ENCODE measurements around the gene EPHA7. TPM values are rescaled to one million over a fixed set of nuclear protein-coding genes. Genes with fewer than 3 reads are reported as not detected.

The EPHA7 gene
- not detected in 2 replicates for total RNA-seq (2014; rRNA removed; shearing (Covaris generic))

DNA sequence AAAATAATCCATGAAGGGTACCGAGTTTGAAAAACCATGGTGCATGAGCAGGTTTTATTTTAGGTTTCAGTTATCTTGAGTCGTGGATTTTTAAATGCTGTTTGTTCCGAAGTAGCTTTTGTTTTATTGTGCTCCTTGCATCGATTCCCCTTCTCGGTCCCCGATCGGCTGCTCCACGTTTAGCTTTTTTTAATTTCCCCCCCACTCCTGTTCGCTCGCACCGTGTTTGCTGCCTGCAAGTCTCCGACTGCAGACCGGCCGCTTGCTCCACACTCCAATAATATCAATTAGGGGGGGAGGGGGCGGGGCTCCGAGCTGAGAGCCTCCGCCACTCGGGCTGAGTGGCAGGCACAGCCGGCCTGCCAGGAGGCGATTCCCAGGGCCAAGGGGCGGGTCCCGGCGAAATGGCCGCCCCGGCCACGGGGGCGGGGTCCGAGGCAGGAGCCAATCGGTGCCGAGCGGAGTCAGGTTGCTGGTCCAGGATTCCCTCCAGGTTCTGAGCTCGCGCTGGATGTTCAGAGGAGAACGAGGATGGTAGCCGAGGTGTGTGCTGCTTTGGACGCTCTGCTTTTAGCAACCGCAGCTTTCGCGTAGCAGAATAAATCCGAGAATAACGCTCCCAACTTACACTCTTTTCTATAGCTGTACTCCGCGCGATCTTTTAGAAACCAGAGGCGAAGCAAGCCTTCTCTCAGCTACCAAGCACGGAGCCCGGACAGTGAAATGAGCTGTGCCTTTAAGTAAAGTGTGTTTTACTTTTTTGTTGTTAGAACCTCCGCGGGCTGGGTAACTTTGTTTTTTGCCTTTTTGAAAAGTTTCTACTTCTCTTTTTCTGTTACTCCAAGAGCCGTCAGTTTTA is at the start of gene EPHA7:
Gene EPHA7, minus strand, starts transcription at position 256 of the 859 bp plus-strand sequence. Its CDS starts 218 bp downstream, at position 38.
- Histone ChIP-seq H3K27ac (no peak within 1 kb of the TSS), H3K9me3 (replicated peaks) (no peaks in the 10 kb centered on the region), H3K4me1 (replicated peaks) (peaks cover 14% of the 10 kb centered on the region), H3K36me3 (no peaks in the 10 kb centered on the region), H3K4me3 (no peak within 1 kb of the TSS), H3K27me3 (replicated peaks) (peaks cover 56% of the 10 kb centered on the region)
- peak; percentile 36 to 56 for DNase-seq (ENCODE audit: low read depth in 1 of 2, low spot score in 2 of 2)

DNA sequence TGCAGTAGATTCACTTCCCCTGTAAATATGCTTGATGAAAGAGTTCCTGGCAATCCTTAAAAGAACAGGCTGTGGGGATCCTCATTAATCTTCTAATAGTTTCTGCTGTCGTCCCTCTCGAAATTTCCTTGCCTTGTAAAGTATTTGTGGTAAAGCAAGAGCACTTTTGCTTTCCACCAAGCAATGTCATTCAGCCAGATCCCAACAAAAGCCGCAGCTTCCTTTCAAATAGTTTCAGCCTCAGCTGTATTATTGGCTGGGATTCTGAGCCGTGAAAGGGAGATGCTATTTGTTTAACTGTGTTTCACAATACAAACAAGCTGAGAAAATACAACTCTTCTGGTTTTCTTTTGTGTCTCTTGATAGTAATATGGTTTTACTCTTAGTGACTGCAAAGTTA is 48.9 kb upstream of the EPHA7 start:
- no peaks in the 10 kb centered on the region for H3K27me3 ChIP-seq (replicated peaks)
- DNase-seq (ENCODE audit: low read depth in 1 of 2, low spot score in 2 of 2), result no peak
- no peaks in the 10 kb centered on the region for H3K9me3 ChIP-seq (replicated peaks)
- no peaks in the 10 kb centered on the region for H3K36me3 ChIP-seq
- no peak overlapping the region for H3K4me3 ChIP-seq
- no peak overlapping the region for H3K27ac ChIP-seq
- no peaks in the 10 kb centered on the region for H3K4me1 ChIP-seq (replicated peaks)

DNA sequence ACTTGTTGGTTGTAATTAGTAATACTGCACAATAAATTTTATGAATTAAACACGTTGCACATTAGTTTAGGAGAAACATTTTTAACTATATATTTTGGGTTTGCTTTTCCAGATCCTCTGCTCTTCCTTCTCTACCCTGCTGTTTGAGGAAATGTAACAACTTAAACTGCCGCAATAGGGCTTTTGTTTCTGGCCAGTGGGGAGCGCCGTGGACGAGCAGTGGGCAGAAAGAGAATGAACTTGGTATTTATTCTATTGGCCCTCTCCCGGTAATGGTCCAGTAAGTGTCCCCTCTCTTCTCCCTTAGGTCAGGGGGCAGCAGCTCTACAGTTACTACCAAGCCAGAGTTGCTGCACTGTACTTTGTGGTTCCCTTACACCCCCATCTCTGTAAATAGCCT is 35.2 kb upstream of the EPHA7 start:
- DNase-seq (ENCODE audit: low read depth in 1 of 2, low spot score in 2 of 2), result no peak

DNA sequence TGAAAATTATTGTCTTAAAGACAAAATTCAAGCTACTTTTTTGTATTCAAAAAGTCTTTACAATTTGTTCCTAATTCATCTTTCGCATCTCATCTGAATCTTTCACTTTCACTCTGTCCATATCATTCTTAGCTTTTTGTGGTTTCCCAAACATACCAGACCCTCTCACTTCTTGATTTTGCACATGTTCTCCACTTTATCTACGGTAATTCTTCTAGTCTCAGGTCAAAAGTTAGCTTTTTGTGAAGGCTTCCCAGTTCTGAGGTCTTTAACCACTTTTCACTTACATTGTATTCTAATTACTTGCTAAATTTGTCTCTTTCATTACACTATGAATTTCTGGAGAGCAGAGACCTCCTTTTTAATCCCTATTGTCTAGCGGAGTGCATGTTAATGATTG is 34.6 kb upstream of the EPHA7 start:
- H3K36me3 ChIP-seq, result no peaks in the 10 kb centered on the region
- H3K9me3 ChIP-seq (replicated peaks), result no peaks in the 10 kb centered on the region
- H3K27me3 ChIP-seq (replicated peaks), result no peaks in the 10 kb centered on the region
- DNase-seq (ENCODE audit: low read depth in 1 of 2, low spot score in 2 of 2), result no peak
- H3K4me3 ChIP-seq, result no peak overlapping the region
- H3K27ac ChIP-seq, result no peak overlapping the region
- no peaks in the 10 kb centered on the region for H3K4me1 ChIP-seq (replicated peaks)

More for the DNA sequence above, 35.2 kb upstream of the EPHA7 start:
- H3K4me3 ChIP-seq, result no peak overlapping the region
- no peaks in the 10 kb centered on the region for H3K9me3 ChIP-seq (replicated peaks)
- H3K27me3 ChIP-seq (replicated peaks), result no peaks in the 10 kb centered on the region
- no peak overlapping the region for H3K27ac ChIP-seq
- no peaks in the 10 kb centered on the region for H3K36me3 ChIP-seq
- H3K4me1 ChIP-seq (replicated peaks), result no peaks in the 10 kb centered on the region

DNA sequence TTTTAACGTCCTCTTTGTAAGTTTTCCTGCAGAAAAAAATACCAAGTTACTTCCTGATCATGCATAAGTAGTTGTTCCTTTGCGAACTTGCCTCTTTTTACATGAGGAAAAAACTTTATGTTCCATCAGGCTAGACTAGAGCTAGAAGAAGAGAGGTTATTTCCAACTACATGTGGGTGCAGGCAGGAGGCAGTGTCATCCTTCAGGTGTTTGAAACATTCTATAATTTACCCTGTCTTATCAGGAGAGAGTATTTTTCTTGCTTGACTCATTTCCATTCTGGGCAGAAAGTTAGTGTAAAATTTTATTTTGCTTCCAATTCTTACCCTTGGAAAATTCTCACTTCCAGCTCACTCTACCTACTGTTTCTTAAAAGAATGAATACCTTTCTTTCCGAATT is 28.5 kb upstream of the EPHA7 start:
- DNase-seq (ENCODE audit: low read depth in 1 of 2, low spot score in 2 of 2), result no peak
- Histone ChIP-seq H3K36me3 (no peaks in the 10 kb centered on the region), H3K27ac (no peak overlapping the region), H3K9me3 (replicated peaks) (no peaks in the 10 kb centered on the region), H3K4me1 (replicated peaks) (no peaks in the 10 kb centered on the region), H3K27me3 (replicated peaks) (no peaks in the 10 kb centered on the region), H3K4me3 (no peak overlapping the region)

DNA sequence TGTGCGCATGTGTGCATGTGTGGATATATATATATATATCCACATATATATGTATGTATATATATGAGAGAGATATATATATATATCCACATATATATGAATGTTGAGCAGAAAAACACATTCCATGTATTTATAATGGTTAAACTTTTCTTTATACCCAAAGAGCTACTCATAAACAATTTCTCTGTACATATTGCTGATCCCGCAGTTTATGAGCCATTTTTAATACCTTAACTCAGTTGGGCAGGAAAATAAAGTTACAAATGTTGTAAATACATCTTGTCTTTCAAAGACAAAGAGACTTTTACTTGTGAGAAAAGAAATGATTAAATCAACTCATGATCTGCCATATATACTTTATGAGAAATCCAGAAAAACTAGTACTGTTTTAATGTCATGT is 18.1 kb upstream of the EPHA7 start:
- Histone ChIP-seq H3K4me1 (replicated peaks) (no peaks in the 10 kb centered on the region), H3K36me3 (no peaks in the 10 kb centered on the region), H3K27me3 (replicated peaks) (no peaks in the 10 kb centered on the region), H3K4me3 (no peak overlapping the region), H3K9me3 (replicated peaks) (no peaks in the 10 kb centered on the region; the same call in 1 of the 2 replicates), H3K27ac (no peak overlapping the region)
- DNase-seq (ENCODE audit: low read depth in 1 of 2, low spot score in 2 of 2), result no peak

DNA sequence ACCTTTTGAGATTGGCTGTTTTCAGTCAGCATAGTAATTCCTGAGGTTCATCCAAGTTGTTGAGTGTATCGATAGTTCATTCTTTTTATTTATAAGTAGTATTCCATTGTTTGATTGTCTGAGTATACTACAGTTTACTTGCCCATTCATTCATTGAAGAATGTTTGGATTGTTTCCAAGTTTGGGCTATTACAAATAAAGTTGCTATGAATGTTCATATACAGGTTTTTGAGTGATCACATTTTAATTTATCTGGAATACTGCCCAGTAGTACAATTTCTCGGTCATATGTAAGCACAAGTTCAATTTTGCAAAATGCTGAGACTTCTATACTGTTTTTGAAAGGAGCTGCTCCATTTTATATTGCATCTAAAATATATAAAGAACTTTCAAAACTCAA is 14.2 kb upstream of the EPHA7 start:
- H3K27ac ChIP-seq, result no peak overlapping the region
- no peaks in the 10 kb centered on the region for H3K27me3 ChIP-seq (replicated peaks)
- H3K36me3 ChIP-seq, result no peaks in the 10 kb centered on the region
- DNase-seq (ENCODE audit: low read depth in 1 of 2, low spot score in 2 of 2), result no peak
- no peaks in the 10 kb centered on the region; the same call in 1 of the 2 replicates for H3K9me3 ChIP-seq (replicated peaks)
- no peak overlapping the region for H3K4me3 ChIP-seq
- no peaks in the 10 kb centered on the region for H3K4me1 ChIP-seq (replicated peaks)

DNA sequence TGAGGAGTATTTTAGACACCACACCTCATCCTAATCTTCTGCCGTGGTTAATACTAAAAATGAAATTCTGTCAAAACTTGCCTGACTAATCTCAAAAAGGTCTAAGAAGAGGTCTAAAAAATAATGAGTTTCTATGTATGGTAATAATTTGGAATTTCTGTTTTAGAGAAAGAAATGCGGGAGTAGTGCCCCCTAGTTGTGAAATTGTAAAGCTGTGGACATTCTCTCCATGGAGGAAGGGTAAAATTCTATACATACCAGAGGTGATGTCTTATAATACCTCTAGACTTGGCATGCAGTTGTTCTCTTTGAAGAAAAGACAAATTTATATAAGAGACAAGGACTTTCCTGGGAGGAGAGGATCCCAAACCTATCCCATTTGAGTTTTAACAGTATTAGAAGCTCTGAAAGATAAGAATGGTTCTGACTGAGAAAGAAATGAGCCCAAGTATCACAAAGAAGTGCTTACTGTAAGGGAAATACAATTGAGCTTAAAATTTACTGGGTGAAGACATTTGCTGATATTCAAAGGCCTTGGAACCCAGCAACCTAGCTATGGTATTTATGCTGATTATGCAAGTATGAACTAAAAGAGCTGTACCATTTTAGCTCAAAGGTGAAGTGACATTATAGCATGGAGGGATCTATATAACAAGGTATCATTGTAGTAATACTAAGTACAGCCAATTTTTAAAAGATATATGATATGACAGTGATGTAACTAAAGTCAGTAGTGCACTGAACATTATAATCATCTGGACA is 5.1 kb upstream of the EPHA7 start:
- H3K4me3 ChIP-seq, result no peak overlapping the region
- H3K4me1 ChIP-seq (replicated peaks), result peaks cover 2% of the 10 kb centered on the region; the same call in 1 of the 2 replicates
- H3K36me3 ChIP-seq, result no peaks in the 10 kb centered on the region
- DNase-seq (ENCODE audit: low read depth in 1 of 2, low spot score in 2 of 2), result no peak
- H3K27me3 ChIP-seq (replicated peaks), result peaks cover 13% of the 10 kb centered on the region
- H3K27ac ChIP-seq, result no peak overlapping the region
- H3K9me3 ChIP-seq (replicated peaks), result no peaks in the 10 kb centered on the region

DNA sequence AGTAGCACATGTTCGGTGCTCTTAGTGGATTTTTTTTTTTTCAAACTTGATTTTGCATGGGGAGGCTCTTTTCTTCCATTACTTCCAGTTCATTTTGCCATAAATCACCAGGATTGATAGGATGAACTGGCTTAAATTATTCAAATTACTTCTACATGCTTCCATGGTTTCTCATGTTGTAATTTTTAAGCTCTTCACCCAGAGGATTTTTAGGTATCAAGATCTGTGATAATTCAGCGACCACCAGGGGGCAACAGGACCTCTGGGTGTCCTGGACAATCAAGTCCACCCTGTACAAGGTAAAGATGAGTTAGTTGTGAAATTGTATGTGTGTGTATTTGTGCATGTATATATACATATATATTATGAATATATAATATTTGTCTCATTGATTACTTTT is 4.2 kb upstream of the EPHA7 start:
- Histone ChIP-seq H3K27me3 (replicated peaks) (peaks cover 23% of the 10 kb centered on the region), H3K27ac (no peak overlapping the region), H3K4me1 (replicated peaks) (peaks cover 10% of the 10 kb centered on the region), H3K9me3 (replicated peaks) (no peaks in the 10 kb centered on the region), H3K4me3 (no peak overlapping the region), H3K36me3 (no peaks in the 10 kb centered on the region)
- DNase-seq (ENCODE audit: low read depth in 1 of 2, low spot score in 2 of 2), result peak in 1 of 2 experiments; percentile 51

DNA sequence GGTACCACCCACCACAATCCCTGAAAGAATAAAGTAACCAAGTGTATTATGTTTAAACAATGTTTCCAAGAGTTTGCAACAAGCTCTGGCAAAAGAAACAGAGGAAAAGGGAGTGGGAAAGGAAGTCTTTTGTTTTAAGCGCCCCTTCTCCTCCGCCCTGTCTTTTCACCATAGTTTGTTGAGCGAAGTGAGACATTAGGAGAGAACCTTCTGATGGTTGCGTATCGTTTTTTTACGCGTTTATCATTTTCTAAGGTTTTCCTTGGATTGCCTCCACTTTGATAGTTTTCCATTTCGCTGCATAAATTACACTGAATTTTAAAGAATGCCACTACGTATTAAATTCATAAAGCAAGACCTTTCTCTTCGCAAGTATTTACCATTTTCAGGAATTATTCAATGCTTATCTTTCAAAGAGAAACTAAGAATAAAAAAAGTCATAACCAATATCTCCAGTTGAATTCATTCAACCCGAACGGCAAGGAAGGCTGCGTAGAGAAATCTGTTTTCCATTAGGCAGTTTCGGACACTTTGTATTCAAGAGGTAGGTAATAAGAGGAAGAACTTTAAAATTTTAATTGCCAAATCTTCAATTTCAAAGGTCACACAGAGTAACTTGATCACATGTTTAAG is 920 bp upstream of the EPHA7 start:
- H3K27me3 ChIP-seq (replicated peaks), result peaks cover 52% of the 10 kb centered on the region
- no peaks in the 10 kb centered on the region for H3K9me3 ChIP-seq (replicated peaks)
- no peak overlapping the region for H3K27ac ChIP-seq
- H3K36me3 ChIP-seq, result no peaks in the 10 kb centered on the region
- no peak for DNase-seq (ENCODE audit: low read depth in 1 of 2, low spot score in 2 of 2)
- no peak overlapping the region for H3K4me3 ChIP-seq
- H3K4me1 ChIP-seq (replicated peaks), result peaks cover 14% of the 10 kb centered on the region

DNA sequence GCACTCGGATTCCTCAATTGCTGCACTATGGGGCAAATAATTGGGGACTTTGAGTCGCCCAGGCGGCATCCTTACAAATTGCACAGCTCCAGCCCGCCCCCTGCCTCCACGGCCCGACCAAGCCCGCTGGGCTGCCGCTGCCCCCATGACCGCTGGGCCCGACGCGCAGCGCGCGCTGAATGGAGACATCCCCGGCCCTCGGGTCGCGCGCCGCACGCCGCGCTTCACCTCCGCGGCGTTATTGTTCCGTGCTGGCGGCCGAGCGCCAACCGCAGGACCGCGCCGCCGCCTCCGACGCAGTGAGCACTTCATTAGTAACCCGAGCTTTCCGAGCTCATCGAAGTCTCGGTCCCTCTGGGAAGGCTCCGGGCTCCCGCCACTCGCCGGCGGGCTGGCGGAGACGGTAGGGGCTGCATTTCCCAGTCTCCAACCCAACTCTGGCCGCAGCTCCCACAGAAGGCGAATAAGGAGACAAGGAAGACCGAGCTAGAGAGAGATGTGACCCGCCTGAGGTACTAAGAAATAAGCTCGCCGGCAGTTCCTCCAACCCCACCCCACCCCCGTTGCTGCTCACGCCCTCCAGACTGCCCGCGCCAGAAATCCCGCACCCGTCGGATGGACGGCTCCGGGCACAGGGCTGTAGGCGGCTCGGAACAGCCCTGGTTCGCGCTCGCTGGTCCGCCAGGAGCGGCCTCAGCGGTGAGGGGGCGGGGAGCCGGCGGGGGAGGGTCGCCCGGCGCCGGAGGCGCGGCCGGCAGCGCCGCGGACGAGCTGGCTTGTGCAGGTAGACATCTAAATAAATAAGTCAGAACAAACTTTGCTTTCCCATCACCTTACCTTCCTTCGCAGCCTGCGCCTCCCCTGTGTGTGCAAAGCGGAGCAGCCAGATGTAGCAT is 703 bp downstream of the EPHA7 start:
- no peak overlapping the region for H3K4me3 ChIP-seq
- DNase-seq (ENCODE audit: low read depth in 1 of 2, low spot score in 2 of 2), result no peak

DNA sequence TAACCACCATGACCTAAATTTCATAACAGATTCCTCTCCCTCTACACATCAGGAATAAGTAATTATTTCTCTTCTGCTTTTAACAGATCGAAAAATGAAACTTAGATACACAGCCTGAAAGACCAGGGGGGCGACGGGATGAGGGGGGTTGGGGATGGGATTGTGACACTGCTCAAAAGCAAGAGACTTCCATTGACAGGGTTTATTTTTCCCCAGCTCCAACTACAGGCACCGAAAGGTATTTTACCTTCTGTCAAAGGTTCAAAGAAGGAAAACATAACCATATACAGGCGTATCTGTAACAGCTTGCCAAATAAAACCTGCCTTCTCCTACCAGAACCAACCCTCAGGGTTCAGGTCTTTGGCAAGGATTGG is 1.3 kb downstream of the EPHA7 start:
- Histone ChIP-seq H3K27ac (no peak overlapping the region), H3K4me3 (no peak overlapping the region), H3K36me3 (no peaks in the 10 kb centered on the region), H3K9me3 (replicated peaks) (no peaks in the 10 kb centered on the region), H3K4me1 (replicated peaks) (peaks cover 14% of the 10 kb centered on the region), H3K27me3 (replicated peaks) (peaks cover 56% of the 10 kb centered on the region)
- DNase-seq (ENCODE audit: low read depth in 1 of 2, low spot score in 2 of 2), result no peak

More for the DNA sequence above, 703 bp downstream of the EPHA7 start:
- peaks cover 56% of the 10 kb centered on the region for H3K27me3 ChIP-seq (replicated peaks)
- no peaks in the 10 kb centered on the region for H3K9me3 ChIP-seq (replicated peaks)
- H3K36me3 ChIP-seq, result no peaks in the 10 kb centered on the region
- peaks cover 14% of the 10 kb centered on the region for H3K4me1 ChIP-seq (replicated peaks)
- no peak overlapping the region for H3K27ac ChIP-seq

DNA sequence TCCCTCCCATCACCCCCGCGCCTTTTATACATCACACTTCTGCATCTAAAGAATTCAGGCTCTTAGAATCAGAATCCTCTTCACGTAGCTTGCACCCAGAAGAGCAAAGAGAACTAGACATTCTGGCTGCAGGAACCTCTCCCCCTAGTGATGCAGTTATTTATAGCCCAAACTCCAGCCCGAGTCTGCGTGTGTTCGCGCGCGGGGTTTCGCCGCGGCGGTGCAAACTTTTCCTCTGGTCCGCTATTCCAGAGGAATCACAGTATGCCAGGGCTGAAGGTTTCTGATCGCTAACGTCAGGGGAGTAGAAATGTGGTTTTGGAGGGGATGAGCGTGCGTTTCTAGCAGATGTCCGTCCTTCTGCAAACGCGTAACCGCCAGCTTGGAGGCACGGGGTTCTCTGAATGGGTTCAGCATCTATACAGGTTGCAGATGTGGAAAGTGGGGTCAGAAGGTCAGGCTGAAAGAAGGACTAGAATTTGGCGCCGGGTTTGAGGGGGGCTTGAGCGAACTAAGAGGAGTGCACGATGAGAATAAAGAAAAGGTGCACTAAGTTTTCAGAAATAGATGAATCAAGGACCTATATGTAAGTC is 1.8 kb downstream of the EPHA7 start:
- H3K27me3 ChIP-seq (replicated peaks), result peaks cover 56% of the 10 kb centered on the region
- H3K4me3 ChIP-seq, result no peak overlapping the region
- DNase-seq (ENCODE audit: low read depth in 1 of 2, low spot score in 2 of 2), result no peak
- no peak overlapping the region for H3K27ac ChIP-seq
- no peaks in the 10 kb centered on the region for H3K9me3 ChIP-seq (replicated peaks)
- no peaks in the 10 kb centered on the region for H3K36me3 ChIP-seq
- H3K4me1 ChIP-seq (replicated peaks), result peaks cover 14% of the 10 kb centered on the region
